HUDEP-2 (cell line): ENCODE data around the gene RGS4.
A peak's percentile ranks its signal among the peaks of the same experiment; 100 is the strongest.
"Not testable (repeated sequence)": the region's sequence is repeated elsewhere in the genome, so short reads cannot be mapped to it uniquely, and the experiment has no call there.

Source experiments
- DNase-seq, 76 experiments: peaks; one replicate each; lab custom pipeline; 2025; ENCODE audit not compliant: unreplicated experiment in 76 of 76; lab: John Stamatoyannopoulos, UW

Gene RGS4

DNA sequence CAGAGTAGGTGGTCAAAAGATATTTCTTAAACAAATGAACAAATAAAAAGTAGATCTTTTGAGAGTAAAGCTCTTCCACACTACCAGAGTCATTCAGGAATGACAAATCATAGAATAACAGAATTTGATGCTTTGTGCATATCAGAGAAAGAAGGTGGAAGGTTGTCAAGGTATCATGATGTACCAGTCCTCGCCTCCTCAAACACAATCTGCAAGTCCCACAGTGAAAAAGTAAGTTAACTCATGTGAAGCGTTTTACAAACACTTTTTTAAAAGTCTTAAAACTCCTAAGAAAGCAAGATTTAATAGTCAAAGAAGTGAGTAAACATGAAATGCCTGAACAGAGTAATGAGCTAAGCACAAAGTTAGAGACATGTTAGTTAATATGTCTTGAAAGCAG, 2.5 kb upstream of the RGS4 start:
- no peak for DNase-seq

DNA sequence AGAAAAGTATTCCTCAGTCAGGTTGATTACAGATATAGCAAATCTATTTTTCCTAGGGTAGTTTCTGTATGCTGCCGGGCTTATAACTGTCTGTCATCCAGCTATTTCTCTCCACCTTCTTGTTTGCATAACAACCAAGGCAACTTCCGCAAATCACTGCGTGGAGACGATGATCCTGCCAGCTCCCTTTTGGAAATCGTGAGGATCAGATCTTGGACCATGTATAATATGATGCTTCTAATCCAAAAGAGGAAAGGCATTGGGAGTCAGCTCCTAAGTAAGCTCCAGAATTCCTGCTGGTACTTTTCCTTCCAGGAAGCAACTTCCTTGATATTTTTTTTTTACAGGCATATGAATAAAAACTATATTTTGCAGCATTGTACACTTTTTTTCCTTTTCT, 445 bp upstream of the RGS4 start:
- no peak for DNase-seq

DNA sequence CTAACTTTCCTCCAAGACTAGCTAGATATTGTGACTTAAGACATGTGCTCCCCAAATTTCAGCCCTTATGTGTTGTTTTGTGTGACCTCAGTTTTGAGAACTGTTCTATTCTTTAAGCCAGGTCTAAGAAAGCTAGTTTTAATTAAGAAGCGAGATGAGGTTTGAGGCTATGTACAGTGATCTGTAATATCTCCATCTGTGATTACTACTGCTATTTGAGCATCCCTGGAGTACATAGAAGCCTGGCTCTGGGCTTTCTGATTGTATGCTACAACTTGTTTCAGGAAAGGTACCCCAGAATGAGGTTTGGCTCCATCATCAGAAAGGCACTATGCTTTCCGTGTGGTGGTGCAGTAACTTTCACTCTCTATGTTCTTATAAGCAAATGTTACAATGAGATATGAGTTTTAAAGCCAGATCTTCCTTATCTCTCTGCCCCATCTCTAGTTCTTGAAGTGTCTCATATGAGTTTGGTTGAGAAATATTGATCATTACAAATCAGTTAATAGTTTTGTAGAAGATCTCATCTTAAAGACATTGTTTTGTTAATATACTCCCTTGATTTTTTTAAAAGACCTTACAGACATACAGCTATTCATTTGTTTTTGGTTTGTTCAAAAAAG, 605 bp downstream of the RGS4 start:
- DNase-seq = no peak

DNA sequence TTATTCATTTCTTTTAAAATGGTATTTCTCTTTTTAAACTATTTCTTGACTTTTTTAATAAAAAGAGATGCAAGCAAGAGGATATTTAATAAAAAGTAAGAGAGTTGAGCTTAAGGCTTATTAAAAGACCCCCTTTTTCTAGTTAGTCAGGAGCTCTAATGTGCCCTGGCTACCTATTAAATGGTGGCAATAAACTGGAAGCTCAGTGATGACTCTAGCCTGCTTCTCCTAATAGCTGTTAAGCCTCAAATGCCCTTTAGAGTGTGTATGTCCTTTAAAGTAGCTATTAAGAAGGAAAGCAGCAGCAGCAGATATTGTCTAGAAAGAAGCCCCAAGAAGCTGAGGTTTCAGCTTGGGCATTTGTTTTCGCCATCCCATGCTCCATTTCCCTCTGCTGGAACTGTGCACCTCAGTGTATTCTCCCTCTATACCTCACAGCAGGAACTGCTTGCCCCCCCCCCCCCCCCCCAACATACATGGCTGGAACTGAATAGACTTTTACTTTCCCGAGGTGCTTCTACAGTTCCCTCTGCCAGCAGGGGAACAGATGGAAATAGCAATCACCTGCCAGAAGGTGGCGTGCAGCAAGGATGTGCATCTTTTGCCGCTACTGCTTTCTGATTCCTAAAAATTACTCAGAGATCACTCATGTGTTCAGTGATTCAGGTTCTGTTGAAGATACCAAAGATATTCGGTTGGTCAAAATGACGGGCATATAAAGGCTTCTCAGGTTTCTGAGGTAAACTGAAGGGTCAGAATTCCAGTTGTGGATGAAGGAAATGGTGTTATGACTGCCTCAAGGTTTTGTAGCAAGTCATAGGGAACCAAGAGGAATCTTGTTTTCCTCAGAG, 2.5 kb downstream of the RGS4 start:
- DNase-seq = peak in 38 of 76 experiments; percentile 1 to 61 (median 18)

DNA sequence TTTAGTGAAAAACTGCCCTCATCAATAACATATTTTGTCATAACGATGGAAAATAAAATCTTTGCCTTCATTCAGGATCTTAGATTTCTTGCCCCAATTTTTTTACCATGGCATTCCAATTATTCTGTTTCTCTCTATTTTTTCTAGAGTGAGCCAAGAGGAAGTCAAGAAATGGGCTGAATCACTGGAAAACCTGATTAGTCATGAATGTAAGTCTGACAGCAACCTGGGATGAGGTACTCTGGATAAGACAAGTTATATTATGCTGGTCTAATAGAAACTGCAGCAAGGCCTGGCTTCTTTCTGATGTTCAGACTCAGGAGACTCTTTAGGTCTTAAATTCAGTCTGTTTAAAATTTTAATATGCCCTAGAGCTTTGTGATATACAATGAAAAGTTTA, 3.5 kb downstream of the RGS4 start:
- no peak for DNase-seq

DNA sequence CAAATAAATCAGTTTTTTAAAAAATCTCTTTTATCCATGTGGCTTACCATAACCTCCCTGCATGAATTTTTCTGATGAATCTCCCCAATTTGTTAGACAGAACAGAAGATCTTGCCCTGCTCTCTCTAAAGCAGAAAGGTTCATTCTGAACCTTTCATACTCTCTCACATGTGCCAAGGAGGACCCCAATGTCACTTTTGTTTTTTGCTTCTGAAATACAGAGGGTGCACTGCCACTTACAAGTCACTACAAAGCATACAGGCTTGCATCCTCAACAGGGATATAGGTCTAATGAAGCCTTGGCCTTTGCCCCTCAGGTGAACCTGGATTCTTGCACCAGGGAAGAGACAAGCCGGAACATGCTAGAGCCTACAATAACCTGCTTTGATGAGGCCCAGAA, 4.8 kb downstream of the RGS4 start:
- DNase-seq = no peak

DNA sequence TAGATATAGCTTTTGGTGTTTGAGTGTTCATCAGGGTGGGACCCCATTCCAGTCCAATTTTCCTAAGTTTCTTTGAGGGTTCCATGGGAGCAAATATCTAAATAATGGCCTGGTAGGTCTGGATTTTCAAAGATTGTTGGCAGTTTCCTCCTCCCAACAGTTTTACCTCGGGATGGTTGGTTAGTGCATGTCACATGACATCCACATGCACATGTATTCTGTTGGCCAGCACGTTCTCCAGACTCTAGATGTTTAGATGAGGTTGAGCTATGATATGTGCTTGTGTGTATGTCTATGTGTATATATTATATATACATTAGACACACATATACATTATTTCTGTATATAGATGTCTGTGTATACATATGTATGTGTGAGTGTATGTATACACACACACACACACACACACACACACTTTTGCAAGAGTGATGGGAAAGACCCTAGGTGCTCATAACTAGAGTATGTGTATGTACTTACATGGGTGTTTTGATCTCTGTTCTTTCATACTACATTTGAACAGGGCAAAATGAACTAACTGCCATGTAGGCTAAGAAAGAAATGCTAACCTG, 5.6 kb downstream of the RGS4 start:
- no peak for DNase-seq

DNA sequence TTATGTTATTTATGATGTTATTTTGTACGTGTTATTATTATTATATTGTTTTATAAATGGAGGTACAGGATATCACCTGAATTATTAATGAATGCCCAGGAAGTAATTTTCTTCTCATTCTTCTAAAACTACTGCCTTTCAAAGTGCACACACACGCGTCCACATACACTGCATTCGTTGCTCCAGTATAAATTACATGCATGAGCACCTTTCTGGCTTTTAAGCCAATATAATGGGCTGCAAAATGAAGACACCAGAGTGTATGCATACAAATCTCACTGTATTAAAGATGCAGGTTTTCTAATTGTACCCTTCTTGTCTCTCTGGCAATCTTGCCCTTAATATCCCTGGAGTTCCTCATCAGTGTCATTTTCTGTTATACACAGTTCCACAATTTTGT, 6.9 kb downstream of the RGS4 start:
- no peak for DNase-seq

DNA sequence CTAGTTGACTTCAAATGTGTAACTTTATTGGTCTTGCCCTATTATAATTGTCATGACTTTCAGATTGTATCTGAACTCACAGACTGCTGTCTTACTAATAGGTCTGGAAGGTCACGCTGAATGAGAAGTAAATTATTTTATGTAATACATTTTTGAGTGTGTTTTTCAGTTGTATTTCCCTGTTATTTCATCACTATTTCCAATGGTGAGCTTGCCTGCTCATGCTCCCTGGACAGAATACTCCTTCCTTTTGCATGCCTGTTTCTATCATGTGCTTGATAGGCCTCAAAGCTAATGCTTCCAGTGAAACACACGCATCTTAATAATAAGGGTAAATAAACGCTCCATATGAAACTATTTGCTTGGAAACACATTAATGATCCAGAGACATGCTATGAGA, 7.3 kb downstream of the RGS4 start:
- DNase-seq = no peak

DNA sequence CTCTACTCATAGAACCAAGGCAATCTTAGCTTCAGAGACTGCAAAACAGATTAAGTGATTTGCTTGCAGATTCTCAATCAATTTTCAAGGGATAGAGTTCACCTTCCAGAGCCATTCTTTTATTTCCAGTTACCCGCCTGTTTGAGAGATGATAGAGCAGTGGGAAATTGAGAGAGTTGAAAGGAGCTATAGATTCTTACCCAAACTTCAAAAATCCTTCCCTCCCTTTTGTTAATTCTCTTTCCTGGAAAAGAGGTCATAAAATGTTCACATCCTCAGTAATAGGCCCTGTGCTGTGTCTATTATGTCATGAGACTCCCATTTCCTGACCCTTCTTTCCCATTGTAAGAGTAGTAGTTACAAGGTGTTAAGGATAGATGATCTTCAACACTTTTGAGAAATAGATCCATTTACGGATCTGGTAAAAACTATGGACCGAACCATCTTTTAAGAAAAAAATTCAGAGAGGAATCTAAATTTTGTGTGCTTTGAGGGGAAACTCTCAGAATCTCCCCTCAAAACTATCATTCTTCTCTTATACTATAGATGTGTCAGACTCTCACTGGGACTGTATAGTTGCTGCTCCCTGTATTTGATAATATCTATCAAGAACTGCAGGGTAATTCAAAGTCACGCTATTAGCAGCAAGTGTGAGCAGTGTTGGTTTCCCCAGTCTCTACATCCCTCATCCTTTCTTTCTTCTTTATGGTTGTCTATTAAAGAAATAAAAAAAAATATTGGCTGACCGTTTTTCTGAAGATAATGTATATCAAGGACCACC, 8.0 kb downstream of the RGS4 start:
- DNase-seq = no peak

DNA sequence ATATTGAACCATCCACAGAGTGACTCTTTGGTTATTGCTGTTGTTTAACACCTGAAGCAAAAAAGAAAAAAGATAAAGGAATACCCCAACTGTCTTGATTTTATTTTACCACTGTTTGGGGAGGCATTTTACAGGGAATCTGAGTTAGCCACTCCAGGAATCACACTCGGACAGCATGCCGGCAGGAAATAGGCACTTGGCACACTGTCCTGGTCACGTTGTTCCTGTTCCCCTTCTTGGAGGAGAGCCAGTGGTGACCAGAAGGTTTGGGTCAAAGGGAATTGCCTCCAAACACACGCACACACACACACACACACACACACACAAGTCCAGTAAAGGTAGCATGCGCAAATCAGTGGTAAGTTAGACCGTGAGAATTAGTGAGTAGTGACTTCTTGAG, 13.8 kb downstream of the RGS4 start:
- DNase-seq = no peak

DNA sequence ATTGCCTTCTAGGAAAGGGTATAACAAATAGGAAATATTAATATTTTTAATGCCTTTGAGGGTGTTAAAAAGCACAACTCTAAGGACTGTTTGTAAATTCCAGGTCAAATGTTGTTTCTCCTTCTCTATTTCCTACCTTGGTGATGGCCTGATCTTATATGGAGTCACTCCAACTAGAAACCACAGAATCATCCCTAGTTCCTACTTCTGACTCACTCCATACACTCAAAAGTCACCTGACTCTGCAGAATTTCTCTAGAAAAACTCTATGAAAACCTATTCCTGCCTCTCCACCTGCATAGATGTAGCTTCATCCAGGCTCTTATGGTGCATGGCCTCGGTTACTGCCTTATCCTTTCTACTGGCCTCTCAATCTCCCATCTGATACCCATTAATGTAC, 14.5 kb downstream of the RGS4 start:
- no peak for DNase-seq

DNA sequence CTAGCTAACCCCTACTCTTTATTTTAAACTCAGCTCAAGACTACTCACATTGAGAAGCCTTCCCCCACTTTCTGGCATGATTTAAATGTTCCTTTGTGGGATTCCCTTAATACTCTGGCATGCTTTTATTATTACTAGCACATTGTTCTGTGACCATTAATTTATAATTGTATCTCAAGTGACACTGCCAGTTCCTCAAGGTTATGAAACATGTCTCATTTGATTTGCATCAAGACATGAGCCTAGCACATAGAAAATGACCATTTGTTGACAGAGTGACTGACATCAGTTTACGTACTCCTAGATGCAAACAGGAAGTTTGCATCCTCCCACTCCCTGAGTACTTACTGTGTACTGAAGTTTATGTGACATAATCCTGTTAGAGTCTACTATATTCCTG, 15.2 kb downstream of the RGS4 start:
- no peak for DNase-seq

DNA sequence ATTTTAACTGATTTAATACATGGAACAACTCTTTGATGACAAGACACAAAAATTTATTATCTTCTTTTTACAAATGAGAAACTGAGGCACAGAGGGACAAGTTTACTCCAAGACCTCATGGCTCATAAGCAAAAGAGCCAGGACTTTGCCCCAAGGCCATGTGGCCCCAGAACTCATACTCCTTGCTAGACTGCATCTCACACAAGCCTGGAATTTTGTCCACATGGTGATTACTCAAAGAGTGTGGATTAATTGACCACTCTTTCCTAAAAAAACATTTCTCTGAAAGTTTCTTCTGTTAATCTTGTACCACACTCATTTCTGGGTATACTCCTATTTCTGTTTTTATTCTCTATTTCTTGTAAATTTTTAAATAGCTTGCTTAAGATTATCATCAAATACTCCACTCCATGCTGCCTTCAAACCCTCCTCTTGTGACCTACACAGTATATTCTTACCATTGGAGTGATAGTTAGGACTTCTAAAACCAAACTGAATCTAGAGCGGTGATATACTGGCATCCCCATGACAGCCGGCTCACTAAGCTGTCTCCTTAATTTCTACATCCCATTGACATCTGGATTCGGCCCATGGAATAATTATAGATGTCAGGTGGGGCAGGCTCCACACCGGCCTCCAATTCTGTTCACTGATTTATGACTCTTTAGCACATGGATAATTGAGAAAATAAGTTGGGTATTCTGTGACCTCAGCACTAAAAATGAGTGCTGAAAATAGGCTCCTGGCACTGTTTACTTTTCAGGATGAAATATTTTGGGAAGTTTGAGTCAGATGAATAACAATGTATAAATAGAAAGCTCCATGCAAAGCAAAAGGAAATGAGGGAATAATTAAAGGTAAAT, 16.1 kb downstream of the RGS4 start:
- DNase-seq = no peak

DNA sequence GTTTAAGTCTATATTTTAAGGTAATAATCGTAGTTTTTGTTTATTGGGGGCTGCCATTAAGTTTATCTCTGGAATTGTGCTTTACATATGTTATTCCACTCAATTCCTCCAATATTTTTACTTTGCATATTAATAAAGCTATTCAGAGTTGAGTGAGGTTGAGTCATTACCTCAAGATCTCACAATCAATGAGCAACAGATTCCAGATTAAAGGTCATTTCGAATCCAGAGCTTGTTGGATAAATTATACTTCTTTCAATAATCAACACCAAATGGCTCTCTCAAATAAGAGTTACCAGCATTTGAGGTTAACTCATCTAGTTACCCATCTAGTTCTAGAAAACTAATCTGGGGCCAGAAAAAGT, 16.7 kb downstream of the RGS4 start:
- DNase-seq = no peak

DNA sequence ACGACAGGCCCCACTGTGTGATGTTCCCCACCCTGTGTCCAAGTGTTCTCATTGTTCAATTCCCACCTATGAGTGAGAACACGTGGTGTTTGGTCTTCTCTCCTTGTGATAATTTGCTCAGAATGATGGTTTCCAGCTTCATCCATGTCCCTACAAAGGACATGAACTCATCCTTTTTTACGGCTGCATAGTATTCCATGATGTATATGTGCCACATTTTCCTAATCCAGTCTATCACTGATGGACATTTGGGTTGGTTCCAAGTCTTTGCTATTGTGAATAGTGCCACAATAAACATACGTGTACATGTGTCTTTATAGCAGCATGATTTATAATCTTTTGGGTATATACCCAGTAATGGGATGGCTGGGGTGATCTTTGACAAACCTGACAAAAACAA, 20.0 kb downstream of the RGS4 start:
- not testable (repeated sequence) for DNase-seq

DNA sequence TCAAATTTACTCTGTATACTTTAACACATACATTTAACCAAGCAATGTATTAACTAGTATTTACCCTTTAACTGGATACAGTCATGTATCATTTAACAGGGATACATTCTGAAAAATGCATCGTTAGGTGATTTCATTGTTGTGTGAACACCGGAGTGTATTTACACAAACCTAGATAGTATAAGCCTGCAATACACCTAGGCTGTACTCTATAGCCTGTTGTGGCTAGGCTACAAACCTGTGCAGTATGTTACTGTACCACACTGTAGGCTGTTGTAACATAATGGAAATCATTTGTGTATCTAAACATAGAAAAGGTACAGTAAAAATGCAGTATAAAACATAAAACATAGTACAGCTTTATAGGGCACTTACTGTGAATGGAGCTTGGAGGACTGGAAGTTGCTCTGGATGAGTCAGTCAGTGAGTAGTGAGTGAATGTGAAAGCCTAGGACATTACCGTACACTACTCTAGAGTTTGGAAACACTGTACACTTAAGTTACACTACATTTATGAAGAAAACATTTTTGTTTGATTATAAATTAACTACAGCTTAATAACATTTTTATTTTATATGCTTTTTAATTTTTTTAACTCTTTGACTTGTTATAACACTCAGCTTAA, 21.3 kb downstream of the RGS4 start:
- no peak for DNase-seq

DNA sequence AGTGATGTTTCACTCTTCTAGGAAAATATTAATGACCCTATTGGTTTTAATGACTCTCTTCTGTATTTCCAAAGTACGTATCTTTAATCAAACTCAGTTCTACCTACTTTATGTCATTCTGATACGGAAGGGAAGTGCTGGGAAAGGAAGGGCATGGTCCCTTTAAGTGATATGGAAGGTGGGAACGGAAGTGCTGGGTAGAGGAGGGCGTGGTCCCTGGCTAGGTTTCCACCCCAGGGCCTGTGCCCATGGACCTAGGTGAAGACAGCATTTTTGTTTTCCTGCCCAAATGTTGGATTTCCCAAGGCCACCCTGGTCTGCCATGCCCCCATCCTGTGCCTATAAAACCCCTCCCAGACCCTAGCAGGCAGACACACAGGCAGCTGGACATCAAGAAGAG, 24.0 kb downstream of the RGS4 start:
- no peak for DNase-seq

DNA sequence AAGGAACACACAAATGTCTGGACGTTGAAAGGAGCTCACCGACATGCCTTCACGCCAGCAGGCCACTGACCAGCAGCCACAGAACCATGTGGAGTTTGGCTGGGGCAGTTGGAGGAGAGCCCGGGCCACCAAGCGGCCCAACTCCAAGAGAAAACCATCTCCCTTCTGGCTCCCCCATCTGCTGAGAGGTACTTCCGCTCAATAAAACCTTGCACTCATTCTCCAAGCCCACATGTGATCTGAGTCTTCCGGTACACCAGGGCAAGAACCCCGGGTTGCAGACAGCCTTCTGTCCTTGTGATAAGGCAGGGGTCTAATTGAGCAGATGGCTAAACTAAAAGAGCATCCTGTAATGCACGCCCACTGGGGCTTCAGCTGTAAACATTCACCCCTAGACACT, 24.4 kb downstream of the RGS4 start:
- no peak for DNase-seq

DNA sequence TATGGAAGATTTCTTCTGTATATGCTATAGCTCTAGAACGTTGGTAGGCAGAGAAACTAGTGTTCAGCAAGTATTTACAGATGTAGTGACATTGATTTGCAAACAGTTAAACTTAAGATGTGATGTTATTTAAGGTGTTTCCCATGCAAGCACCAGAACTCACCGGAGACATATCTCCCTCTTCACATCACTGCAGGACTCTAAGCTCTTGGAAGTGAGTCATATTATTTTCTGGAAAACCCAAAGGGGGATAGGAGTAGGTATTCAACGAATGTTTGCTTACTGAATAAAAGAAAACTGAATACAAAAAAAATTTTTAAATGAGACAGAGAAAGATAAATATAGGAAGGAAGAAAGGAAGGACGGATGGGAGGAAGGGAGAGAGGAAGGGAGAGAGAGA, 25.0 kb downstream of the RGS4 start:
- DNase-seq = no peak
